Brain microvascular endothelial cell (primary cell): ENCODE results near the gene DOCK2.

Experiments
- DNase-seq: peaks from one replicate; pipeline ENCODE4 v3.0.0-alpha.2; 2020
- H3K27ac ChIP-seq: fragments of 250-450 bp; sonication (Bioruptor Pico); 2 replicates; pipeline ENCODE4 v1.5.1; 2020; ENCODE audit warnings: mild to moderate bottlenecking, moderate library complexity
- H3K27me3 ChIP-seq: fragments of 250-450 bp; sonication (Bioruptor Pico); replicated peaks from 2 replicates; pipeline ENCODE4 v1.5.1; 2020; ENCODE audit warnings: mild to moderate bottlenecking
- H3K36me3 ChIP-seq: fragments of 250-450 bp; sonication (Bioruptor Pico); replicated peaks from 2 replicates; pipeline ENCODE4 v1.5.1; 2020; ENCODE audit warnings: mild to moderate bottlenecking
- H3K4me3 ChIP-seq: 2 replicates; pipeline ENCODE4 v1.5.1; 2011; ENCODE audit warnings: low read depth, mild to moderate bottlenecking, control low read depth, low read length, moderate library complexity
- CTCF ChIP-seq: IDR thresholded peaks from 2 replicates; pipeline ENCODE4 v1.5.1; 2011; ENCODE audit warnings: low read depth, mild to moderate bottlenecking, moderate library complexity, low read length, control low read depth, inconsistent platforms; ENCODE audit errors: missing control alignments
- in situ Hi-C: cut with HindIII; loops from 2 replicates; pipeline ENCODE4 v1.10.0; 2017; ENCODE audit warnings: low sequenced_read_pairs, low pct_ligation_motif_present

Gene DOCK2

DNA sequence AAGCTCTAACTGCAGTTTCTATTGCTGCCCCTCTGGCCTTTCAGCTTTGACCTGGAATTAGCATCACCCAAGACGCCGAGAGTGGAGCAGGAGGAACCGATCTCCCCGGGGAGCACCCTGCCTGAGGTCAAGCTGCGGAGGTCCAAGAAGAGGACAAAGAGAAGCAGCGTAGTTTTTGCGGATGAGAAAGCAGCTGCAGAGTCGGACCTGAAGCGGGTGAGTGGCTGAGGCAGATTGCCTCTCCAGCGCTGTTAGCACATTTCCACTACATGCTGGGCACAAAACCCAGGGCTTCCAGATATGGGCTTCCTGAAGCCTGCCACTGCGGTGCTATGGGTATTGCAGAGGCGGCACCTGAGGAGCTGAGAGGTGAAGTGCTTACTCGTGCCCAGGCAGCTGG, 441.9 kb downstream of the DOCK2 start:
- no peak overlapping the region for H3K4me3 ChIP-seq
- H3K36me3 ChIP-seq, result no peaks in the 10 kb centered on the region
- TF ChIP-seq CTCF, result no peak
- H3K27me3 ChIP-seq, result no peaks in the 10 kb centered on the region
- in situ Hi-C loops, result no loop called here
- no peak overlapping the region for H3K27ac ChIP-seq
- no peak for DNase-seq

GRCh38 chr5:170080217-170080616, 443.1 kb downstream of the DOCK2 start:
- DNase-seq, result no peak
- H3K27me3 ChIP-seq, result no peaks in the 10 kb centered on the region
- no peak overlapping the region for H3K27ac ChIP-seq
- in situ Hi-C loops, result no loop called here
- no peak for TF ChIP-seq CTCF
- H3K4me3 ChIP-seq, result no peak overlapping the region
- H3K36me3 ChIP-seq, result no peaks in the 10 kb centered on the region

DNA sequence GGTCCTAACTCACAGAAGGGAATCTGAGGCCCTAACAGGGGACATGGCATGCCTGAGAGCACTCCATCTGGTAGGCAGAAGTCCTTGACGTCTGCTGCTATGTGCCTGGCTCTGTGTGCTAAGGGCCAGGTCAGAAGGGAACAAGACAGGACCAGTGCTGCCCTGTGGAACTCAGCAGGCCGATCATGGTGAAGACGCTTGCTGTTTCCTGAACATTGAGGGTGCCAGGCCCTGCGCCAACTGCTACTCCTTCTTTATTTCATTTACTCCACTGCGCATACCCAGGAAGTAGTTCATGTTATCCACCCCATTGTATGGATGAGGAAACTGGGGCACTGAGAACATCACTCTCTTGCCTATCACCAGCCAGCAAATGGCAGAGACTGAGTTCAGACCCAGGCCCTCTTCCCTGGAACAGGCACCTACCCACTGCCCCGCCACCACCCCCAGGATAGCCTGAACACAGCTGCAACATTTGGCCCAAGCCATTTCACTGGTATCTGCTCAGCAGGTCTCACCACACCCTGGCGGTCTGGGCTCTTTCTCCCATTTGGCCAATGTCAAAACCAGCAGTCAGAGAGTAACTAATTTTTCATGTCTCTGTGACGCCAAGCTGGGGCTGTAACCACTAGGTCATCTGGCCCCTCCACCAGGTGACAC, 443.8 kb downstream of the DOCK2 start:
- no peak for TF ChIP-seq CTCF
- DNase-seq, result no peak
- Histone ChIP-seq H3K27ac (no peak overlapping the region), H3K4me3 (no peak overlapping the region), H3K36me3 (no peaks in the 10 kb centered on the region), H3K27me3 (no peaks in the 10 kb centered on the region)
- in situ Hi-C loops, result no loop called here

- Histone ChIP-seq H3K4me3 (no peak overlapping the region), H3K36me3 (no peaks in the 10 kb centered on the region), H3K27ac (no peak overlapping the region), H3K27me3 (no peaks in the 10 kb centered on the region)
- in situ Hi-C loops, result no loop called here
- DNase-seq, result no peak
- TF ChIP-seq CTCF, result no peak
Measured at GRCh38 chr5:170081616-170082015, 444.5 kb downstream of the DOCK2 start.

- DNase-seq, result no peak
- no peak overlapping the region for H3K27ac ChIP-seq
- no peaks in the 10 kb centered on the region for H3K36me3 ChIP-seq
- no peaks in the 10 kb centered on the region for H3K27me3 ChIP-seq
- in situ Hi-C loops, result no loop called here
- H3K4me3 ChIP-seq, result no peak overlapping the region
- TF ChIP-seq CTCF, result no peak
Measured at GRCh38 chr5:170082701-170083100, 445.6 kb downstream of the DOCK2 start.
